ENCODE results near the gene NUTM2A.
"Not testable (repeated sequence)": the region's sequence is repeated elsewhere in the genome, so short reads cannot be mapped to it uniquely, and the experiment has no call there.

NUTM2A gene, protein sequence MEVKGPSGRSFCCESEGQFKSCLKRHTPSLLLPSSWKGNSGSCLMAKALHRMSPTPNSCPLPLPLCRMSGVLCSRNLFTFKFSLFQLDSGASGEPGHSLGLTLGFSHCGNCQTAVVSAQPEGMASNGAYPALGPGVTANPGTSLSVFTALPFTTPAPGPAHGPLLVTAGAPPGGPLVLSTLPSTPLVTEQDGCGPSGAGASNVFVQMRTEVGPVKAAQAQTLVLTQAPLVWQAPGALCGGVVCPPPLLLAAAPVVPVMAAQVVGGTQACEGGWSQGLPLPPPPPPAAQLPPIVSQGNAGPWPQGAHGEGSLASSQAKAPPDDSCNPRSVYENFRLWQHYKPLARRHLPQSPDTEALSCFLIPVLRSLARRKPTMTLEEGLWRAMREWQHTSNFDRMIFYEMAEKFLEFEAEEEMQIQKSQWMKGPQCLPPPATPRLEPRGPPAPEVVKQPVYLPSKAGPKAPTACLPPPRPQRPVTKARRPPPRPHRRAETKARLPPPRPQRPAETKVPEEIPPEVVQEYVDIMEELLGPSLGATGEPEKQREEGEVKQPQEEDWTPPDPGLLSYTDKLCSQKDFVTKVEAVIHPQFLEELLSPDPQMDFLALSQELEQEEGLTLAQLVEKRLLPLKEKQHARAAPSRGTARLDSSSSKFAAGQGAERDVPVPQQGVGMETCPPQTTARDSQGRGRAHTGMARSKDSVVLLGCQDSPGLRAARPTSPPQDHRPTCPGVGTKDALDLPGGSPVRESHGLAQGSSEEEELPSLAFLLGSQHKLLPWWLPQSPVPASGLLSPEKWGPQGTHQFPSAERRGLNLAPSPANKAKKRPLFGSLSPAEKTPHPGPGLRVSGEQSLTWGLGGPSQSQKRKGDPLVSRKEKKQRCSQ

DNA sequence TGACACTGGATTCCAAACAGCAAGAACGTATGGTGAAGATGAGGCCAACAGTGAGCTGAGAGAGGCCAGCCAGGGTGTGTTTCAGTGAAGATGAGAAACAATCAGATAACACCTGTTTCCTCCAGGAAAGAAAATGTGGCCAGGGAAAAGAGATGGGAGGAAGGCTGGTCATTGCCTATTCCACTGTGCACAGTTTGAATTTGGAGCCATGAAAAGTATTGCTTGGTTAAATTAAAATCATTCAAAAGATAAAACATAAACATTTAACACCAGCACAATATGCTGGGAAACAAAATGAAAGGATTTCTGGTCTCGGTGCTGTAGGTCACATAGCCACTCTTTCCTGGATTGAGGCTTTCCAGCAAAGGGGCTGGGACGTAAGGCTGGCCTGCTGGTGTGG, at the start of gene NUTM2A:
TSS of gene NUTM2A (plus strand) at position 301 of the 400 bp plus-strand sequence. CDS start 383 bp downstream, outside the sequence.
- DNase-seq, result not testable (repeated sequence)

DNA sequence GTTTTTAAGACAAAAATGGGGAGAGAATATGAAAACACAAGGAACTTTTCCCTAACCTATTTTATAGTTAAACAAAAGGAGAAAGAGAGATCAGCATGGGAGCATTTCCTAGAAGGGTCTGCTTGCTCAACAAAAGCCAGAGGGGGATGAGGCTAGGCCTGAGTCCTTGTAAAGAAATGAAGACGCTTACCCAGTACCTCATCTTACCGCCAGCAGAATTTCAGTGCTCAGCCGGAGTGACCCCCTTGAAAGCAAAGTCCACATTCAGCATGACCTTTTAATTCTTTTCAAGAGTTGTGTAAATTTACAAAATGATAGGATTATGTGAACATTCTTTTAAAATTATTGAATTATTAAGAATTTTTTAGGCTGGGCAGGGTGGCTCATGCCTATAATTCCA, 47.7 kb upstream of the NUTM2A start:
- DNase-seq, result not testable (repeated sequence)

DNA sequence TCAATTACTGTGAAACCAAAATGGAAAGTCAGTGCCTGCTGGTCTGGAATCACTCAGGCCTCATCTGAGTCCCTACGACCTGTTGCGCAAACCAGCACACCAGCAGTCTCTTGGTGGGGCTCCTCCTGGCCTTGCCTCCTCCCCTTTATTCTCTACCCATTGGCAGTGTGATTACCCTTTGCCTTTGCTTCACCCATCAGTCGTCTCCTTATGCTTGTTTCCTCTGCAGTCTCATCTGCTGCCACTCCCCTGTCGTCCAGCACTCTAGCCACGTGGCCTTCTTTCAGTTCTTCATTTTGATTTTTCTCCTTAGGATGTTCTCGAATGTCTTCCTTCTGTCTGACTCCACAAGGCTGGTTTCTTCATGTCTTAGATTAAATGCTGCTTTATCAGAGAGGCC, 40.8 kb upstream of the NUTM2A start:
- DNase-seq, result peak; percentile 60

DNA sequence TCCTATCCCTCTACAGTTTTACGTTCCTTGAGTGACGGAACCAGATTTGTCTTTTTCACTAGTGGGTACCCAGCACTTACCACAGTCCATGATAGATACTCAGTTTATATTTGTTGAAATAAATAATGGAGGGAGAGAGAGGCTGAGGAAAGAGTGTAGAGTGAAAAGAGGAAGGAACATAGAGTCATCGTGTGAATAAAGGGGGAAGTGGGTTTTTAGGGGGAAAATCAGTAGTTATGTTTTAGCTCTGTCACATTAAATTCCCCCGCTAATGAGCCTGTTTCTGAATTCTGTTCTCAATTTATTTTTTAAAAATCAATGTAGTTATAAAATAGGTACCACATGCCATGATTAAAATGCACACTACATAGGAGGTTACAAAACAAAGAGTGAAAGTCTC, 39.2 kb upstream of the NUTM2A start:
- not testable (repeated sequence) for DNase-seq

DNA sequence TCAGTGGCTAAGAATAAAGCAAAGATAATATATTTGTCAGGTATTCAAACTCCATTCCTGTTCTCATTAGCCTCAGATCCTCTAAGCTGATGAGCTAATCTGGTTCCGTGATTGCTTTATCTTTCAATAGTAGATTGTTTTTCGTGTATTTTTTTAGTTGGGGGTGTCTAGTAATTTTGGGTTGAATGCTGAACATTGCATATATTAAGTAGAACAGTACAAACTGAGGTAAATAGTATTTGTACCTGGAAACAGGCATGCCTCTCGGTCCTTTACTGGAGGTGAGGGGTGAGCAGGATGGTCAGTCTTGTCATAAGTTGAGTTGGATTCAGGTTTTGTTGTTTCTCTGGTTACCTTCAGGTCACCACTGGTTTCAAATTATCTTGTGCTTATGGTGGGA, 37.7 kb upstream of the NUTM2A start:
- DNase-seq, result not testable (repeated sequence)

DNA sequence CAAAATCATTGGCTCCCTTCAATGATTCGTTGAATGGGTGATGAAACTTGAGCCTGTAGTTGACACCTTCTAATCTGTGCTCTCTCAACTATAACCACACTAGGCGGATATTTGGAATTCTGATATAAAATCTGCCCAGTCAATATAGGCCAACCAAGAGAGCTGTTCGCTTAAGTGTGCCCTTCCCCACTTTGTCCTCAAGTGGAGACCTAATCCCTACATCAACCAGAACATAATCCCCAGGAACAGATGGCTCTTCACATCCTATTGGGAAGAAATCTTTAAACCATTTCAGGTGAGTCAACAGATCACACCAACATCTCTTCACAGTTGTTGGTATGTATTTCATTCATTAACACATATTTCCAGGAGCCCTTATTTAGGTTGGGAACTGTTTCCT, 33.4 kb upstream of the NUTM2A start:
- DNase-seq, result not testable (repeated sequence)

DNA sequence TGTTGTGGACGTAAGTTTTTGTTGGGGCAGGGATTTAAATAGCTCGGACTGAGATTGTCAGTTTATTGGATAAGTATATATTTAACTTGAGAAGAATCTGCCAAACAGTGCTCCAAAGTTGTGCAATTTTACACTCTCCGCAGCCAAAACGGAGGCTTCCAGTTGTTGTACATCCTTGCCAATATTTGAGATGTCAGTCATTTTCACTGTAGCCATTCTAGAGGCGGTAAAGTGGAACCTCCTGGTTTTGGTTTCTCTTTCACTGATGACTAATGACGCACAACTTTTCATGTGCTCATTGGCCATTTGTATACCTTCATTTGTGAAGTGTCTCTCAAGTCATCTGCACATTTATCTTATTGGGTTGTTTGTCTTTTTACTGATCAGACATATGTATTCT, 24.3 kb upstream of the NUTM2A start:
- DNase-seq, result not testable (repeated sequence)

DNA sequence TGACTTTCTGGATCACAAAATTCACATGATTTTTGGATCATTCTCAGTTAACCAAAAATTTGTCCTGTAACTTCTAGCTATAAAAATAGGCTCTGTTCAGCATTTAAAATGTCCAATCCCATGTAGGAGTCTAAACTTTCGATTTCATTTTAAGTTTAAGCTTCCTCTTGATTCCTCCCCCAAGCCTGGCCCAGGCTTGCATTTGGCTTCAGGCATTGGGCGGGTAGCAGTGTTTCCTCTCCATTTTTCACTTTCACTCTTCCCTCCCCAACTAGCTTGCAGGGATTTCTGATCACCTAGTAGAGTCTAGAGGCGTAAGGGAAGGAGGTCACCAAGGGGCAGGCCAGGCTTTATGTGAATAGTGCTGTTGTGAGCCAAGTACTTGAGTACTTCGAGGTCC, 20.4 kb upstream of the NUTM2A start:
- not testable (repeated sequence) for DNase-seq

DNA sequence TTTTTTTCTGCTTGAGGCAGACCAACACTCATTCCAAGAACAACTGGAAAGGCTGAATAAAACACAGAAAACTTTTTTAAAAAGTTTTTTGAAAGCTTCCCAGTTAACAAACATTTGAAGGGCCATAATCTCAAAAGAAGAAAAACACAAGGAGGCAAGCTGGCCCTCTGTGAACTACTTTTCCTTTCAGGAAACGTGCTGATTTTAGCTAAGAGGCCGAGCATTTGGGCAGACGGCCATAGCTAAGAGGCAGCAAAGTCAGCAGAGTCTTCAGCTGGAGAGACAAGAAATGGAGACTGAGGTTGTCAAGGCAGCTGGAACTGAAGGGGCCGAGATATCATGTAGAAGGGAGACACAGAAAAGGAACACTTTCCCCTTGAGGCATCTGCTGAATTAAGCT, 18.3 kb upstream of the NUTM2A start:
- DNase-seq, result not testable (repeated sequence)

DNA sequence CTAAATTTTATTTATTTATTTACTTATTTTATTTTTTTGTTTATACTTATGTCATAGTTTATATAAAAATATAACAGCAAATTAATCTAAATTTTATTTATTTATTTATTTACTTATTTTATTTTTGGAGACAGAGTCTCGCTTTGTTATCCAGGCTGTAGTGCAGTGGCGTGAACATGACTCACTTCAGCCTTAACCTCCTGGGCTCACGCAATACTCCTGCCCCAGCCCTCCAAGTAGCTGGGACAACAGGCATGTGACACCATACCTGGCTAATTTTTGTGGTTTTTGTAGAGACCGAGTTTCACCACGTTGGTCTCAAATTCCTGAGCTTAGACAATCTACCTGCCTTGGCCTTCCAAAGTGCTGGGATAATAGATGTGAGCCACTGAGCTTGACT, 14.9 kb upstream of the NUTM2A start:
- not testable (repeated sequence) for DNase-seq

DNA sequence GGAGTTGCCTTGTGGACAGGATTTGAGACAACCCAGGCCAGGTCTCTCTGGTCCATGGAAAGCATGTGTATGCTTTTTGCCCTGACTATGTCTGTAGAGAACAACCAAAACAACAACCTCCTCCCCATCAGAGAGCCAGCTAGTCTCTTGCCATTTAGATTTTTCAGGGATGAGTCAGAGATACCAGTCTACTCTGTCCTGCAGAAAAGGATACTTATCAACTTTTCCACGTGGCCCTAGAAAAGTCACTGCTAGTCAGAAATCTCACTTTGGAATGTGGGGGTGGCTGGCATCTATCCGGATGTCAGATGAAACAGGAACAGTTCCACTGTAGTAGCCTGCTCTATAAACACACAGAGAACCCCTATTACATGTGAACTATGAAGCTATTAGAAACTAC, 13.4 kb upstream of the NUTM2A start:
- not testable (repeated sequence) for DNase-seq

DNA sequence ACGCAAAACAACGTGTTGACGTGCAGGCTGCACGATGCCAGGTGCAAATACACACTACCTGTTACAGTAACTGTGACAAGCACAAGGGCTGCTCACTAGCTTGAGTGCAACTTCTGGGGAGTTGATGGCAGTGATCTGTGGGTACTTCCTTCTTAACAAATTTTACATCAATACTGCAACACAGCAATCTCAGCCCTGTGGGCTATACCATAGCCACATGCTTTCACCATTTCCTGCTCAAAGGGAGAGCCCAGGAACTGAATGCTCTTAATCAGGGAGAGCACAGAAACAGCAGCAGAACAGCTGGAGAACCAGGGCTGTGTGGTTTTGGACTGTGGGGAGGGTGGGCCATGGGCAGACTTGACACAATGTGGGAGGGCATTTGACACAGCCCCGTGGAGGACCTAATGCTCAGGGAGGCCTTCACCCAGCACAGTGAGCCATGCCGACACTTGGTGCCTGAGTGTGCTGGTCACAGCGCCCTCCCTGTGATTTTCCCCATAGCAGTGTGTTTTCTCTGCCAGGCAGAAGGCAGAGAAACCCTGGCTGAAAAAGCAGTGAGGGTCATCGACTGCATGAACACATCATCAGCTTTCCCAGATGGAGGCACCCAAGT, 12.0 kb upstream of the NUTM2A start:
- DNase-seq, result not testable (repeated sequence)

DNA sequence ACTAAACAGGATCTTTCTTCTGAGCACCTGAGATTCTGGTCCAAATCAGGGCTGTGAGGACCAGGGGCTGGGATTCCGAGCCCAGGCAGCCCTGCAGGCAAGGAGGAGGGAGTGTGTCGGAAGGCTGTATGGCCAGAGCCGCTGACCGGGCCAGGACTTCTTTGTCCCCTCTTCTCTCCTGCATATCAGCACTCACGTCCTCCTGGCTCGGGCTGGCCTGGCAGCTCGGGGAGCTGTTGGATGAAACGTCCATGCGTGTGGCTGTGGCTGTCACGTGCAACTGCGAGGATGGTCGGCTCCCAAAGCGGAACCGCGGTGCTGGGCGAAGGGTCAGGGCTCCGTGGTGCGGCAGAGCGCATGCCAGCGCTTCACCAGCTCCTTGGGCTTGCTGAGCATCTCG, 11.4 kb upstream of the NUTM2A start:
- not testable (repeated sequence) for DNase-seq

DNA sequence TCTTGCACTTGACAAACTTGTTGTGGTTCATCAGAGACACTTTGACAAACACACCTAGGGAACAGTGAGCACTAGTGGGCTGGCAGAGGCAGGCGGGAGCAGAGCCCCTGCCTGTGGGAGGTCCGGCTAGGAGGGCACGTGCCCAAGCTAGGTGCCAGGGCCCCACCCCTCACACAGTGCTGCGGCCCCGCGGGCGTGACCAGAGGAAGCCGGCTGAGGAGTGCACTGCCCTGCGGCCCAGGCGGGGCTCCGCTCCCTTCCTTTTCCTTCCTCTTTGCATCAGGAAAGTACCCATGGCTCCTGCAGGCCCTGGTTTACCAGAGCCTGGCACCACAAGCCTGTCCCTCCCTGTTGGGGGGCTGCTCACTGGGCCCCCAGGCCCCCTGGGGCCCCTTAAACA, 9.1 kb upstream of the NUTM2A start:
- not testable (repeated sequence) for DNase-seq

DNA sequence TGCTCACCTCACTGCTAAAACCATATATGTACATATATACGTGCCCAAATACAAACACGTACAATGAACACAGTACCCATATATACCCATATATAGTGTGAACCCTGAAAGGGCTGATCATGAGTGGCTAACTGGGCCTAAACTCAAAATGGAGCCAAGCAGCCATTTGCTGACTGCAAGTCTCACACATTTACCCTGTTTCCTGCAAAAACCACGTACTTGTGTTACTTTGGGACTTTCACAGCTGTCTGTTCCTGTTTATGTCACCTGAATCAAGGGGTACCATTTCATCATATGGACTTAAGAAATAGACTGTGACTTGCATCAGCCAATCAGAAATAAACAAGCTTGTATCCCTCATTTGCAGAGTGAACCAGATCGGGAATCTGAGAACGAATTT, 5.9 kb upstream of the NUTM2A start:
- DNase-seq, result not testable (repeated sequence)

DNA sequence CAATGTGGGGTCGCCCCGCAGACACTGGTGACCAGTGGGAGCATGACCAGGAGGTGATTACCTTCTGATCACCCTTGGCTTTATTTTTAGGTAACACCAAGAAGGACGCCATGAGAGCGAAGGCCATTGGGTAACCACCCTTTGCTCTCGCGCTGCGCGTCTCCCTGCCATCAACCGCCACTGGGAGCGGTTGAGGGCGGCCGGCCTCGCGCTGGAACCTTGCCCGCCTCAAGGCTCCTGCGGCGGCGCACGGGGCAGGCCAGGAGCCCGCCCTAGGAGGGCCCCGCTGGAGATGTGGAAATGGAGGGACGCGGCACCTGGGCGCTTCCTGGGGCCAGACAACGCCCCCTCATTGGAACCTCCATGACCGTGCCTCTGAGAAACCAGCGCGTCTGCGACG, 2.5 kb upstream of the NUTM2A start:
- DNase-seq, result not testable (repeated sequence)

DNA sequence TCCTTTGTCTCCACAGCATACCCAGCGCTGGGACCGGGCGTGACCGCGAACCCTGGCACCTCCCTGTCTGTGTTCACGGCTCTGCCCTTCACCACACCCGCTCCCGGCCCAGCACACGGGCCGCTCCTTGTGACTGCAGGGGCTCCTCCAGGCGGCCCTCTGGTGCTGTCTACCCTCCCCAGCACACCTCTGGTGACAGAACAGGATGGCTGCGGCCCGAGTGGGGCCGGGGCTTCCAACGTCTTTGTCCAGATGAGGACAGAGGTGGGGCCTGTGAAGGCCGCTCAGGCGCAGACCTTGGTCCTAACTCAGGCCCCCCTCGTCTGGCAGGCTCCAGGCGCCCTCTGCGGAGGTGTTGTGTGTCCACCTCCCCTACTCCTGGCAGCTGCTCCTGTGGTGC, 3.0 kb downstream of the NUTM2A start:
- not testable (repeated sequence) for DNase-seq

DNA sequence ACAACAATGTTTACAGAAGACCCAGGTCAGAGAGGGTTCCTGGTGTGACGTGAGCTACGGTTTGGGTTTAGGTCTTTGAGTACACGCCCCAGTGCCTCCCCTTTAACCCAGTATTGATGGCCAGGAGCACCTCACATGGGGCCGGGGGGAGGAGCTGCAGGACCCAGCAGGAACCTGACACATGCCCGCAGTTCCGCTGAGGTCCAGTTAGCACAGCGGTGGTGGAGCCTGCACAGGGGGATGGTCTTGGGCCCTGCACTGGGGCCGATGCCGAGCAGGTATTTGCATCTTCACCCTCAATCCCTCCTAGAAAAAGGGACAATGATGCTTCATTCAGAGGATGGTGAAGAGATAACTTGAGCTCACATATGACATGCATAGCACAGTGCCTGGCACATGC, 4.0 kb downstream of the NUTM2A start:
- DNase-seq, result not testable (repeated sequence)

DNA sequence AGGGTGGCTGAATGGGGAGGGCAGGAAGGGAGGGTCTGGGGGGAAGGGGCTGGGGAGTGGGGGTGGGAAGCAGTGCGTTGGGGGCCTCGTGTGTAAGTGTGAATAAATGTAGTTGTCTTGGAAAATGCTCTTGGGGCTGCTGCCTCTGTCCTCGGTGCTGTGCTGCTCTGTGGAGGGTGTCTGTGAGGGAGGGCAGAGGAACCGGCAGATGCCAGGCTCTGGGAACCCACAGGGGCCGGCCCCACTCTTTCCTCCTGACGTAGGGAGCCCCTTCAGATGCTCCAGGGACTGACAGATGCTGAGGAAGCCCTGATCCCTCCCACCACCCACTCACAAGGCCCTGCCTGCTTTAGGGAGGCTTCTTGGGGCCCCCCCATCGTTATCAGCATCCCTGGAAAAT, 9.6 kb downstream of the NUTM2A start:
- DNase-seq, result not testable (repeated sequence)

DNA sequence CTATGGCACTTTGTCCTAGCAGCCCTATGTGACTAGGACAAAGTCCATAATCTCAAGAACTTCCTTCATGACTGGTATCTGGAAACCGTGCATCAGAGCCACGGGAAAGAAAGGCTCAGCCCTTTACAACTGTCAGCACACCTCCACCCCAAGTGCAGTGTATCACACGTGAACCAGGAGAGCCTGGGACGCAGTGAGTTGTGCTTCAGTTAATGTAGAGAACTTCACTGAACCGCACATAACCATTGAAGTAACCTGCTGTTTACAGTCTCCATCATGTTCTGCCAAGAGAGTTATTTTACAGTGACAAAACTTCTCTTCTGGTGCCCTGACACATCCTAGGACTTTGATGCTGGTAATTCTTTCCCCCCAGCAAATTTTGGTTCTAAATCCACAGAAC, 12.0 kb downstream of the NUTM2A start:
- not testable (repeated sequence) for DNase-seq

DNA sequence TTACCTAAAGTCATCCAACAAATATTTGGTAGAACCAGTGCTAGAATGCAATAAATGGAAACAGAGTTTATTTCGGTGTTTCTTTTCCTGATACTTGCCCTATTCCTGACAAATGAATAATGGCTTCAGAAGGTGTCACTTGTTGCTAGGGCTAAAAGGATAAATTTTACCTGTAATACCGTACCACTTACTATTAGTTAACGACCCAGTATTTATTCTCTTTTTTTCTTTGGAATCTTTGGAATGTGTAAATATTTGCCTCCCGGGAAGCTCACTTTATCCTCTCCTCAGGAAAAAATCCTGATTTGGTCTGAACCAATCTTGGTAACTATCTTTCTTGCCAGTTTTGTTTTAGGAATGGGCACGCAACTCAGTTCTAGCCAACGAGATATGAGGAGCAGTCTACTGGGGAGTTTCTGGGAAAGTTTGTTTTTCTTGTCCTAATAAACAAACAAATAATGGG, 14.1 kb downstream of the NUTM2A start:
- DNase-seq, result not testable (repeated sequence)

DNA sequence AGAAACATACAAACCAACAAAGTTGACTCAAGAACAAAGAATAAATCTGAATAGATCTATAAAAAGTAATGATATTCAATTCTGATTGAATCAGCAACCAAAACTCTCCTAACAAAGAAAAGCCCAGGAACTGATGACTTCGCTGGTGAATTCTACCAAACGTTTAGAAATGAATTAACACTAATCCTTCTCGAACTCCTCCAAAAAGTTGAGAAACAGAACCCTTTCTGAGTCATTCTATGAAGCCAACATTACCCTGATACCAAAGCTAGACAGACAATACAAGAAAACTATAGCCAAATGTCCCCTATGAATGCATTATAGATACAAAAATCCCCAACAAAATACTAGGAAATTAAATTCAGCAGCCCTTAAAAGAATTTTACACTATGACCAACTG, 16.9 kb downstream of the NUTM2A start:
- DNase-seq, result not testable (repeated sequence)

DNA sequence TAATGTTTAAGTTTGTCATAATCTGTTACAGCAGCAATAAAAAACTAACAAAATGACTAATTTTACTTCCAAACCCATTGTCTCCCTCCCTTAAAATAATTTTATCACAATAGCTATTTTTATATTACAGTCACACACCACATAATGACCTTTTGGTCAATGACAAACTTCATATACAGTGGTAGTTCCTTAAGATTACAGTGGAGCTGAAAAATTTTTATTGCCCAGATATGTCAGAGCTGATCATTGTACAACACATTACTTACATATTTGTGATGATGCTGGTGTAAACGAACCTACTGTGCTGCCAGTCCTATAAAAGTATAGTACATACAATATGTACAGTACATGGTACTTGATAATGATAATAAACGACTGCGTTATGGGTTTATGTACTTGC, 22.1 kb downstream of the NUTM2A start:
- not testable (repeated sequence) for DNase-seq
